Mononuclear cell (primary cell): ENCODE data around the gene FOXO1. TPM values are rescaled to one million over a fixed set of nuclear protein-coding genes. Genes with fewer than 3 reads are reported as not detected.
"Not testable (repeated sequence)": the region's sequence is repeated elsewhere in the genome, so short reads cannot be mapped to it uniquely, and the experiment has no call there.

Experiments used
- H3K27me3 ChIP-seq: 2 replicates; pipeline ENCODE4 v1.6.0; 2011; ENCODE audit warnings: low read length, control low read depth; ENCODE audit not compliant: insufficient read depth
- H3K4me1 ChIP-seq: 2 replicates; pipeline ENCODE4 v1.5.1; 2011; ENCODE audit warnings: mild to moderate bottlenecking, low read length, control low read depth; ENCODE audit not compliant: insufficient read depth
- H3K4me3 ChIP-seq: 2 replicates; pipeline ENCODE4 v1.5.1; 2011; ENCODE audit warnings: mild to moderate bottlenecking, low read length, moderate library complexity
- H3K9me3 ChIP-seq: 2 replicates; pipeline ENCODE4 v1.5.1; 2011; ENCODE audit warnings: low read depth, mild to moderate bottlenecking, control low read depth, low read length
- total RNA-seq: library from RNA; depleted of rRNA; stranded (reverse); fragments of >200 nt; gene quantifications from one replicate; pipeline ENCODE4 v1.2.3, GENCODE V29; 2012

Gene FOXO1
- total RNA-seq, 1 donor = 80.6 TPM

GRCh38 chr13:40672765-40673397, 6.4 kb upstream of the FOXO1 start:
- Histone ChIP-seq H3K27me3 (no peaks in the 10 kb centered on the region), H3K4me1 (peaks cover 6% of the 10 kb centered on the region), H3K4me3 (no peak overlapping the region), H3K9me3 (no peaks in the 10 kb centered on the region)

- peaks cover 13% of the 10 kb centered on the region for H3K4me1 ChIP-seq
- H3K4me3 ChIP-seq = no peak overlapping the region
- no peaks in the 10 kb centered on the region for H3K27me3 ChIP-seq
- H3K9me3 ChIP-seq = no peaks in the 10 kb centered on the region
Measured at GRCh38 chr13:40671956-40672764, 5.7 kb upstream of the FOXO1 start.

GRCh38 chr13:40670307-40670706, 3.9 kb upstream of the FOXO1 start:
- Histone ChIP-seq H3K9me3 (no peaks in the 10 kb centered on the region), H3K27me3 (no peaks in the 10 kb centered on the region), H3K4me3 (no peak overlapping the region)

GRCh38 chr13:40668335-40668734, 1.9 kb upstream of the FOXO1 start:
- no peaks in the 10 kb centered on the region for H3K27me3 ChIP-seq
- peaks cover 16% of the 10 kb centered on the region for H3K4me1 ChIP-seq
- H3K4me3 ChIP-seq = no peak overlapping the region
- H3K9me3 ChIP-seq = no peaks in the 10 kb centered on the region

More at GRCh38 chr13:40670307-40670706, 3.9 kb upstream of the FOXO1 start:
- H3K4me1 ChIP-seq = peaks cover 13% of the 10 kb centered on the region

GRCh38 chr13:40667622-40667978, 1.2 kb upstream of the FOXO1 start:
- Histone ChIP-seq H3K27me3 (no peaks in the 10 kb centered on the region), H3K4me1 (peaks cover 19% of the 10 kb centered on the region), H3K4me3 (peak overlapping the region; percentile 83), H3K9me3 (no peaks in the 10 kb centered on the region)

- Histone ChIP-seq H3K27me3 (no peaks in the 10 kb centered on the region), H3K4me3 (peak overlapping the region; percentile 83)
Measured at GRCh38 chr13:40666933-40667621, 636 bp upstream of the FOXO1 start.

GRCh38 chr13:40665126-40666044, 1.1 kb downstream of the FOXO1 start:
- Histone ChIP-seq H3K4me3 (peak overlapping the region; percentile 83), H3K9me3 (no peaks in the 10 kb centered on the region), H3K27me3 (no peaks in the 10 kb centered on the region), H3K4me1 (peaks cover 34% of the 10 kb centered on the region)

More at GRCh38 chr13:40666933-40667621, 636 bp upstream of the FOXO1 start:
- Histone ChIP-seq H3K4me1 (peaks cover 19% of the 10 kb centered on the region), H3K9me3 (no peaks in the 10 kb centered on the region)

- peaks cover 40% of the 10 kb centered on the region for H3K4me1 ChIP-seq
- no peaks in the 10 kb centered on the region for H3K9me3 ChIP-seq
- H3K27me3 ChIP-seq = no peaks in the 10 kb centered on the region
- H3K4me3 ChIP-seq = peak overlapping the region; percentile 83
Measured at GRCh38 chr13:40664350-40665125, 1.9 kb downstream of the FOXO1 start.

GRCh38 chr13:40664100-40664349, 2.4 kb downstream of the FOXO1 start:
- Histone ChIP-seq H3K4me1 (peaks cover 40% of the 10 kb centered on the region), H3K4me3 (peak overlapping the region; percentile 83)
- H3K27me3 ChIP-seq, H3K9me3 ChIP-seq: not testable (repeated sequence)

- H3K4me3 ChIP-seq = no peak overlapping the region
- peaks cover 41% of the 10 kb centered on the region for H3K4me1 ChIP-seq
- no peaks in the 10 kb centered on the region for H3K9me3 ChIP-seq
- no peaks in the 10 kb centered on the region for H3K27me3 ChIP-seq
Measured at GRCh38 chr13:40662866-40663265, 3.6 kb downstream of the FOXO1 start.

- H3K4me1 ChIP-seq = peaks cover 40% of the 10 kb centered on the region
- no peaks in the 10 kb centered on the region for H3K27me3 ChIP-seq
- no peak overlapping the region for H3K4me3 ChIP-seq
- no peaks in the 10 kb centered on the region for H3K9me3 ChIP-seq
Measured at GRCh38 chr13:40661875-40662665, 4.4 kb downstream of the FOXO1 start.

- H3K4me1 ChIP-seq = peaks cover 49% of the 10 kb centered on the region
- H3K4me3 ChIP-seq = no peak overlapping the region
- H3K27me3 ChIP-seq = no peaks in the 10 kb centered on the region
- no peaks in the 10 kb centered on the region for H3K9me3 ChIP-seq
Measured at GRCh38 chr13:40660692-40661091, 5.7 kb downstream of the FOXO1 start.

GRCh38 chr13:40660141-40660664, 6.2 kb downstream of the FOXO1 start:
- no peaks in the 10 kb centered on the region for H3K27me3 ChIP-seq
- H3K4me1 ChIP-seq = peaks cover 54% of the 10 kb centered on the region
- no peaks in the 10 kb centered on the region for H3K9me3 ChIP-seq
- H3K4me3 ChIP-seq = no peak overlapping the region
